Neural progenitor cell (in vitro differentiated cells): ENCODE data around the gene ESR2. TPM values are rescaled to one million over a fixed set of nuclear protein-coding genes. Genes with fewer than 3 reads are reported as not detected.

Experiments used
- DNase-seq: peaks from one replicate; pipeline ENCODE4 v3.0.0-alpha.2; 2016; ENCODE audit warnings: low spot score
- H2AFZ ChIP-seq: fragments of 200-600 bp; sonication (generic); replicated peaks from 2 replicates; pipeline ENCODE4 v1.6.1; 2016; ENCODE audit warnings: antibody characterized with exemption
- H3F3A ChIP-seq: fragments of 200-600 bp; sonication (generic); 2 replicates; pipeline ENCODE4 v1.6.1; 2016; ENCODE audit warnings: antibody characterized with exemption, low read depth
- H3K27ac ChIP-seq: fragments of 200-600 bp; sonication (generic); 2 replicates; pipeline ENCODE4 v1.5.1; 2016; ENCODE audit warnings: mild to moderate bottlenecking
- H3K27me3 ChIP-seq: fragments of 200-600 bp; sonication (generic); 2 replicates; pipeline ENCODE4 v1.6.1; 2016; ENCODE audit warnings: mild to moderate bottlenecking, moderate library complexity
- H3K36me3 ChIP-seq: fragments of 200-600 bp; sonication (generic); 2 replicates; pipeline ENCODE4 v1.5.1; 2016
- H3K4me1 ChIP-seq: fragments of 200-600 bp; sonication (generic); 2 replicates; pipeline ENCODE4 v1.6.1; 2016; ENCODE audit warnings: mixed run types
- H3K4me2 ChIP-seq: fragments of 200-600 bp; sonication (generic); 2 replicates; pipeline ENCODE4 v1.6.1; 2016
- H3K4me3 ChIP-seq: fragments of 200-600 bp; sonication (generic); 2 replicates; pipeline ENCODE4 v1.5.1; 2016
- H3K79me2 ChIP-seq: fragments of 200-600 bp; sonication (generic); 2 replicates; pipeline ENCODE4 v1.6.1; 2016; ENCODE audit warnings: low read depth
- H3K9ac ChIP-seq: fragments of 200-600 bp; sonication (generic); 2 replicates; pipeline ENCODE4 v1.6.1; 2016
- H3K9me3 ChIP-seq: fragments of 200-600 bp; sonication (generic); 2 replicates; pipeline ENCODE4 v1.5.1; 2016; ENCODE audit warnings: low read depth
- H4K20me1 ChIP-seq: fragments of 200-600 bp; sonication (generic); 2 replicates; pipeline ENCODE4 v1.6.1; 2016; ENCODE audit warnings: low read depth
- H3K27ac Mint-ChIP-seq: 3 replicates; pipeline ENCODE4 v1.8.0; 2021; ENCODE audit warnings: mixed read lengths
- H3K27me3 Mint-ChIP-seq: 2 replicates; pipeline ENCODE4 v1.8.0; 2022; ENCODE audit warnings: low read depth, mild to moderate bottlenecking, inconsistent platforms, moderate library complexity, mixed read lengths; ENCODE audit not compliant: insufficient read depth
- H3K36me3 Mint-ChIP-seq: 3 replicates; pipeline ENCODE4 v1.8.0; 2021; ENCODE audit warnings: mixed read lengths
- H3K4me1 Mint-ChIP-seq: 3 replicates; pipeline ENCODE4 v1.8.0; 2021; ENCODE audit warnings: mixed read lengths
- H3K4me3 Mint-ChIP-seq: 3 replicates; pipeline ENCODE4 v1.8.0; 2021; ENCODE audit warnings: mild to moderate bottlenecking, moderate library complexity, mixed read lengths
- H3K9me3 Mint-ChIP-seq: 3 replicates; pipeline ENCODE4 v1.8.0; 2020; ENCODE audit warnings: mixed read lengths
- CTCF ChIP-seq: fragments of 200-600 bp; sonication (generic); IDR thresholded peaks from 2 replicates; pipeline ENCODE4 v1.5.1; 2017; ENCODE audit warnings: antibody characterized with exemption, mild to moderate bottlenecking
- EZH2 ChIP-seq: fragments of 200-600 bp; sonication (generic); IDR thresholded peaks from 2 replicates; pipeline ENCODE4 v1.6.1; 2017; ENCODE audit warnings: antibody characterized with exemption, mild to moderate bottlenecking, moderate library complexity
- EZH2phosphoT487 ChIP-seq: fragments of 200-600 bp; sonication (generic); IDR thresholded peaks from 2 replicates; pipeline ENCODE4 v1.6.1; 2017; ENCODE audit warnings: antibody characterized with exemption
- total RNA-seq: library from RNA; depleted of rRNA; stranded (reverse); fragments of >200 nt; gene quantifications from 2 replicates; pipeline ENCODE4 v1.2.3, GENCODE V29; 2015; ENCODE audit warnings: low replicate concordance

The ESR2 gene
- total RNA-seq, 1 donor from 2014 or later = 0.21 TPM

- Histone ChIP-seq H4K20me1 (no peaks in the 10 kb centered on the region), H3K27ac (no peak overlapping the region), H3K4me2 (no peak overlapping the region), H3K36me3 (no peaks in the 10 kb centered on the region), H3K4me3 (no peak overlapping the region), H3K4me1 (no peaks in the 10 kb centered on the region), H3K27me3 (no peaks in the 10 kb centered on the region), H2AFZ (no peak overlapping the region), H3K9me3 (no peaks in the 10 kb centered on the region), H3K79me2 (no peaks in the 10 kb centered on the region), H3F3A (no peaks in the 10 kb centered on the region), H3K9ac (no peak overlapping the region)
- TF ChIP-seq EZH2phosphoT487 = no peak
- TF ChIP-seq EZH2 = no peak
- peak; percentile 93 for TF ChIP-seq CTCF
- Mint-ChIP-seq H3K4me3 (no peak overlapping the region), H3K27me3 (peaks cover 4% of the 10 kb centered on the region), H3K4me1 (no peaks in the 10 kb centered on the region), H3K27ac (no peak overlapping the region), H3K9me3 (no peaks in the 10 kb centered on the region), H3K36me3 (no peaks in the 10 kb centered on the region)
- peak; percentile 72 for DNase-seq
These were observed 9.3 kb upstream of the ESR2 start for GRCh38 chr14:64303471-64303917.

- Mint-ChIP-seq H3K4me1 (peaks cover 7% of the 10 kb centered on the region), H3K27me3 (peaks cover 10% of the 10 kb centered on the region), H3K9me3 (no peaks in the 10 kb centered on the region), H3K4me3 (no peak overlapping the region), H3K36me3 (no peaks in the 10 kb centered on the region), H3K27ac (no peak overlapping the region)
- Histone ChIP-seq H2AFZ (no peak overlapping the region), H3K4me3 (no peak overlapping the region), H3F3A (peaks cover 13% of the 10 kb centered on the region), H4K20me1 (peaks cover 3% of the 10 kb centered on the region), H3K79me2 (no peaks in the 10 kb centered on the region), H3K27me3 (peaks cover 20% of the 10 kb centered on the region), H3K36me3 (no peaks in the 10 kb centered on the region), H3K4me2 (no peak overlapping the region), H3K9me3 (no peaks in the 10 kb centered on the region), H3K4me1 (no peaks in the 10 kb centered on the region), H3K9ac (no peak overlapping the region), H3K27ac (no peak overlapping the region)
- no peak for DNase-seq
- no peak for TF ChIP-seq CTCF
- TF ChIP-seq EZH2 = no peak
- TF ChIP-seq EZH2phosphoT487 = no peak
These were observed 4.6 kb upstream of the ESR2 start for GRCh38 chr14:64298773-64299172.

- H3K4me3 ChIP-seq = no peak overlapping the region
- H3K27me3 ChIP-seq = peaks cover 42% of the 10 kb centered on the region
- DNase-seq = no peak
- H3K9ac ChIP-seq = no peak overlapping the region
- no peaks in the 10 kb centered on the region for H3K36me3 ChIP-seq
- peaks cover 8% of the 10 kb centered on the region for H3K4me1 ChIP-seq
- Mint-ChIP-seq H3K27ac (no peak overlapping the region), H3K9me3 (no peaks in the 10 kb centered on the region), H3K4me1 (peaks cover 14% of the 10 kb centered on the region), H3K27me3 (peaks cover 20% of the 10 kb centered on the region), H3K36me3 (no peaks in the 10 kb centered on the region), H3K4me3 (no peak overlapping the region)
- no peak overlapping the region for H3K4me2 ChIP-seq
- peaks cover 3% of the 10 kb centered on the region for H4K20me1 ChIP-seq
- TF ChIP-seq CTCF (no peak), EZH2 (no peak), EZH2phosphoT487 (no peak)
- H3K27ac ChIP-seq = no peak overlapping the region
- H3K79me2 ChIP-seq = no peaks in the 10 kb centered on the region
- H3K9me3 ChIP-seq = no peaks in the 10 kb centered on the region
- H3F3A ChIP-seq = peaks cover 17% of the 10 kb centered on the region
- H2AFZ ChIP-seq = no peak overlapping the region
These were observed 2.4 kb upstream of the ESR2 start for GRCh38 chr14:64296561-64296960.
